ENCODE data around the gene ADAMTS4.

Gene ADAMTS4

DNA sequence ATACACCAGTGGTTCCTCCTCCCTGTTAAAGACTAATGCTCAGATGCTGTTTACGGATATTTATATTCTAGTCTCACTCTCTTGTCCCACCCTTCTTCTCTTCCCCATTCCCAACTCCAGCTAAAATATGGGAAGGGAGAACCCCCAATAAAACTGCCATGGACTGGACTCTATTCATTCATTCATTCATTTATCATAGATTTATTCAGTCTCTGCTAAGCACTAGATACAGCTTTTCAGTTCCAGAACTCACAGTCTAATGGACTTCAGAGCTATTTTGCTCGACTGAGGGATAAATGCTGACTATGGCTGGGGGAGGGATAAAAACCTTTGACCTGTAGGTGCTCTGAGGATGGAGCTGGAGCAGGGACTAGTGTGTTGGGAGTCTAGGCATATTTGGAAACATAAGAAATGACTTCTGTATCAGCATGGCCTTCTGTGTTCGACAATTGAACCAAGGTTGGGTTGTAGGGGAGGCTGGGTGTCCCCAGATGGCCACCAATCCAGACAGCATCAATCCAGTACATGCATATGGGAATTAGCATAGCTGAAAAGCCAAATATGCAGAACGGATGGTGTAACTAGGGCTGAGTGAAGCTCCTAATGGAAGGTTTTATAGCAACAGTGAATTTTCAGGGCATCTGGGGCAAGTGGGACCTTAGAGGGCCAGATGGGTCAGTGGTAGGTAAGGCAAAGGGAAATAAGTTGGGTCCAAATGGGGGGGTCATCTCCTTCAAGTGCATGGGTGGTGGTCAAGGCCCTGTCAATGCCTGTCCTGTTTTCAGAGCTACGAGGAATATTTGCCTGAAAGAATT is 20.4 kb upstream of the ADAMTS4 start:
- FAIRE-seq = no peak

DNA sequence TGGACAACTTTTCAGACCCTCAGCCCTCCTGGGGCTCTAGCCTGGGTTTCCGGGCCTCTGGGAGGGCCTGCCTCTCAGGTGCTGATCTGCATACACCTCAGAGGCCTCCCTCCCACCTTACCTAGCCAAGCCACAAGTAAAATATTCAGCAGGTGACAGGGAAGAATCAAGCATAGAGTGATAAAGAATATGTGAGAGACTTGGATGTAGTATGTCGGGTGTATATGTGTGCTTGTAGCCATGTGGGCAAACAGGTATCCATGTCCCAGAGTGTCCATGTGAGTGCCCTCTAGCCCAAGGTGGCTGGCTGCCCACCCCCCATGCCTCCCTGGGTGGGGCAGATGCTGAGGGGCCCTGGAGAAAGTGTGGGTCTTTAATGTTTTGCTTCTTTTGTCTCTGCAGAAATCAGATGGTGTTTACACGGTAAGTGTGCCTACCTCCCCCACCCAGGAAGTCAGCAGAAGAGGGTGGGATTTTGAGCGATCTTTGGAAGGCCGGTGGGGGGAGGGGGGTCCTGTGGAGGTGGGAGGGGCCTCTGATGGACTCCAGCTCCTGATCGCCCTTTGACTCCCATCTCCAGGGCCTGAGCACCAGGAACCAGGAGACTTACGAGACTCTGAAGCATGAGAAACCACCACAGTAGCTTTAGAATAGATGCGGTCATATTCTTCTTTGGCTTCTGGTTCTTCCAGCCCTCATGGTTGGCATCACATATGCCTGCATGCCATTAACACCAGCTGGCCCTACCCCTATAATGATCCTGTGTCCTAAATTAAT is 19.6 kb upstream of the ADAMTS4 start:
- FAIRE-seq = no peak

DNA sequence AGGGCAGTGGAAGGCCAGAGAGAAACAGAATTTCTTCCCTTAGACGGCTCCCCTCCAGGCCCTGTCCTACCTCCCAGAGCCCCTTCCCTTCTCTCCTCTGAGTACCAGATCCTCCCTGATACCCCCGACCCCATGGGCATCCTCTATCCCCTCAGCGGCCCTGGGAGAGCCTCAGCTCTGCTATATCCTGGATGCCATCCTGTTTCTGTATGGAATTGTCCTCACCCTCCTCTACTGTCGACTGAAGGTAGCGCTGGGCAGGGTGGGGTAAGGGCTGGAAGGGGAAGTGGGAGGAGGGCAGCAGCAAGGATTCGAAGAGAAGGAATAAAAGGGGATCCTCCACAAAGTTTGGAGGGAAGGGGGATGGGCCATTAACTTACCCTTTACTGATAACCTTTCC is 19.0 kb upstream of the ADAMTS4 start:
- no peak for FAIRE-seq

DNA sequence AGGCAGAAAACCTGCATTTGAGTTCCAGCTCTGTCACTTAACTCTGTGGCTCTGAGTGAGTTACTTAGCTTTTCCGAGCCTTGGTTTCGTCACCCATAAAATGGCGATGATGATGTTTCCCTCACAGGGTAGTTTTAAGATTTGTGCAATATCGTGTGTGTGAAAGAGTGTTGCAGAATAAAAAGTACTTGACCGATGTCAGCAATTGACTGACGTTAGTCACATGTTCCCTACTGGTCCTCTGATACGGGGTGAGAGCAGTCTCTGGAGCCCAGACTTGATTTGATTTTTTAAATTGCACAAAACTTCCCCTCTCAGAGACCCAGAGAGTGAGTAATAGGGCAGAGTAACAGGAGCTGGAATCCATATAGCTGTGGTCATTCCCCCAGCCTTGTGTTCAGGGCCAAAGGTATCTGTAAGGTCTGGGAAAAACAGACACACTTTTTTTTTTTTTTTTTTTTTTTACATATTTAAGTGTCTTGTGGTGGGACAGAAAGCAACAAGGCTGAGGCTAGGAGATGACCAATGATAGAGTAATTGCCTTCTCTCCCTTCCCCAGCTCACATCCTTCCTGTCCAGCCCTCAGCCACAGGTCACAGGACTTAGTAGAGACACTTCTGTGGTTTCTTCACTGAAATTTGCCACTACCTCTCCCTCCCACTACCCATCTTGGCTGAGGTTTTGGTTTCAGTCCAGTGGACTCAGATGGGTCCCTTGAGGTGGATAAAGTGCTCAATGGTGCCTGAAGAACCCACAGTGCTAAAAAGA is 18.3 kb upstream of the ADAMTS4 start:
- no peak for FAIRE-seq

DNA sequence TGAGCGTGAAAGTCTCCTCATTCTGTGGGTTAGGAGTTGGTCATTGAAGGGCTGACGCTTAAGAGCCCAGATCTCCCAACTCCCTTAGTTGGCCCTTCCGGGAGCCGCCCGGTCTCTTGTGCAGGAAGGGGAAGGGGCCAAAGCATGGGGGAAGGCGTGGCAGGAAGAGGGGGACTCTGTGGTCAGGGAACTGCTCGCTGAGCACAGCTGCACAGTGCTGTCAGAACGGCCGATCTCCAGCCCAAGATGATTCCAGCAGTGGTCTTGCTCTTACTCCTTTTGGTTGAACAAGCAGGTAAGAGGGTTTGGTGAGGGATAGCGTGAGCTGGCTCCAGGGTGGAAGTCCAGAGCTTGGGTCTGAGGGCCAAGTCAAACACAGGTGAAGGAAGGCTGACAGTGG is 16.2 kb upstream of the ADAMTS4 start, which contains the start of gene FCER1G:
FCER1G (plus strand) TSS at position 220 of the 400 bp plus-strand sequence; CDS start at position 247, 27 bp downstream.
- no peak for FAIRE-seq

DNA sequence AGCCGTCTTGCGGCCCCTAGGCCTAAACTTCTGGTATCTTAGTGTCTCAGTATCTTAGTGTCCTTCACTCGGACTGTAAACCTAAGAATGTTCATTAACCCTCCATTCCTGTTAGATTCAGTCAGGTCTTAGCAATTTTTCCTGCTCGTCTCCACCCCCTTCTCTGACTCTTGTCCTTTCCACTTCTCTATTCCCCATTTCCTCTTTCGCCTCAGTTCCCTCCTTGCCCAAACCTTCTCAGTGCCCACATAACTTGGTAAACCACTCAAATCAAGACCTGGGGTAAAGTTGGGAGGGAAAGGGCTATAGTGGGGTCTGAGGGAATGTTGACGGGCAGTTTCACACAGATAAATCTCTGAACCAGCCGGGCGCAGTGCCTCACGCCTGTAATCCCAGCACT is 15.5 kb upstream of the ADAMTS4 start:
- no peak for FAIRE-seq

DNA sequence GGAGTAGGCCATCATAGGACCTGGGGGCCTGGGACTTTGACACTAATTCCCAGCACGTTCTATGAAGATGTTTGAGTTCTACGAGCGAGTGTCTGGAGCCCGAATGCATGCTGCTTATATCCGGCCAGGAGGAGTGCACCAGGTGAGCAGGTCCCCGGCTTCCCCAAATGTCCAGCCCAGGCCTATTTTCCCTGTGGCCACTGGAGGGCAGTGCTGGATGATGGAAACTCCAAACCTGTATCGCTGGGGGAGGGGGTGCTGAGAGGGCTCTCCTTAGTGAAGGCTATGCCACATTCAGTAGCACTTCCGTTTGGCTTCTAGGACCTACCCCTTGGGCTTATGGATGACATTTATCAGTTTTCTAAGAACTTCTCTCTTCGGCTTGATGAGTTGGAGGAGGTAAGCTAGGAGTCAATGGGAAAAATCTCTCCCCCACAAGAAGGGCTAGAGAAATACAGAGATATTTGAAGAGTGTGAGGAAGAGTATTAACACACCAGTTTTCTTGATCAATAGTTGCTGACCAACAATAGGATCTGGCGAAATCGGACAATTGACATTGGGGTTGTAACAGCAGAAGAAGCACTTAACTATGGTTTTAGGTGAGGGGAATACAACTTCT is 11.0 kb upstream of the ADAMTS4 start:
- peak; percentile 47 for FAIRE-seq

DNA sequence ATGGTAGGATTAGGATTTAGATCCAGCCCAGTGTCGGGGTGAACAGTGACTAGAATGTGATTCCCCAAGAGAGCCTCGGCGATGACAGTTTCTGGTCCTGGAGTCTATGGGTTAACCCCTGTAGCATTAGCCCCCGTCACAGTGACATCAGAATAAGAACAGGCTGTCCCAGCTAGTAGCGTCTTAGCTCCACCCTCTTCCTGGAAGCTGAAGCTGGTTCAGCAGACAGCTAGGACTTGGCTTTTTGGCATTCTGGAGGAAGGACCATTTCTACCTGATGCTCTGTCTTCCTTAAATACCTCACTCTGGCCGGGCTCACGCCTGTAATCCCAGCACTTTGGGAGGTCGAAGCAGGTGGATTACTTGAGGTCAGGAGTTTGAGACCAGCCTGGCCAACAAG is 8.3 kb upstream of the ADAMTS4 start:
- FAIRE-seq = no peak

DNA sequence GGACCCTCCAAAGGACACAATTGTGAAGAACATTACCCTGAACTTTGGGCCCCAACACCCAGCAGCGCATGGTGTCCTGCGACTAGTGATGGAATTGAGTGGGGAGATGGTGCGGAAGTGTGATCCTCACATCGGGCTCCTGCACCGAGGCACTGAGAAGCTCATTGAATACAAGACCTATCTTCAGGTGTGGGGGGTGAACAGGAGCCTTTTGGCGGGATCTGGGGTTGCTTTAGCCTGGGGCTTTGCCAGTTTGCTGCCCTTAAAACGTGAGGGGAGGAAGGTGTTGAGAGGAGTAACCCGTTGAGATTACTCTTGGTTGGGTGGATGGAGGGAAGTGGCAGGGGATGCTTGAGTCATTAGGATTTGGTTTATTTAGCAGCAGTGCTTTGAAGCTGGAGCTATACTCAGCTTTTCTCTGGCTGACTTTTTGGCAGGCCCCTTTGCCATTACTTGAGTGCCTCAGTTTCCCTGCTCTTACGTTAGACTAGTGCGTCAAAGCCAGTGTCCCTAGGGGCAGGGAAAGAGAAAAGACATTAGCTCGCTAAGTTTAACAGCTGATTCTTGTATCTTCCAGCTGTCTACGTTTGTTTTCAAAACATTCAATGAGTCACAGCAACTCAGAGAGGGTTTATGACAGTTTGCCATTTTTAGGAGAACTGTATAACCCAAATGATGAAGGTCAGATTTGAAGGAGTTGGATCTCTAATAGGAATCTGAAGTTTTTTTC is 7.7 kb upstream of the ADAMTS4 start:
- no peak for FAIRE-seq

DNA sequence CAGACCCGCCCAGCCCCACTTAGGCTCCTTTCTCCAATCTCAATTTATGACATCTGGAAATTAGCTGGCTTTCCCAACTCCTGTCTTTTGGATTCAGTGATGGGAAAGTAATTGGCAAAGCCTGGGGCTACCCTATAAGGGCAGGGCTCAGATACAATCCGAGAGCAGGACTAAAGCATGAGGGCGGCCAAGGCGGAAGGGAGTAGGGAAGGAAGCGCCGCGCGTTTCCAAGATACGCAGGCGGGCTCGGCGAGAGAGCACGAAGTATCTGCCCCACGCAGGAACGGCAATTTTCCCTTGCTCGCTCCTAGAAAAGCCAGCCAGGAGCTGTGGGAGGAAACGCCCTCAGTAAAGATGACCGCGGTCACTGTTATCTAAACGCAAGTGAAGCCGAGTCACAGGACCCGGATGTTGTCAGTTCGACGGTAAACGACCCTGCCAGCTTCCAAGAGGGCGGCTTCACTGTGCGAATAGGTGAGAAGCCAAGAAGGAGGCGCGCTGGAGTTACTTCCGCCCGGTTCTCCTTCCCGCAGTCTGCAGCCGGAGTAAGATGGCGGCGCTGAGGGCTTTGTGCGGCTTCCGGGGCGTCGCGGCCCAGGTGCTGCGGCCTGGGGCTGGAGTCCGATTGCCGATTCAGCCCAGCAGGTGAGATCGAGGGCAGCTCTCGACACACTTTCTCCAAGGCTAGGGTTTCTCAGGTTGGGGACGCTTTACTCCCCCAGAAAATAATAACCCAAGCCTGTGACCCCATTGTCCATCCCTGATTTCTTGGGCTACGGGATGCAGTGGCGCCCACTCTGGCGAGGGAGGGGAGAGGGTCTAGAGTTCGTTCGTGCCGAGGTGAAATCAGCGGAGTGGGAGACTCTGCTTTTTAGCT is 3.2 kb upstream of the ADAMTS4 start, which contains the start of gene NDUFS2:
NDUFS2 (plus strand) TSS at position 532 of the 877 bp plus-strand sequence; CDS start at position 551, 19 bp downstream.
- peak; percentile 98 for FAIRE-seq

DNA sequence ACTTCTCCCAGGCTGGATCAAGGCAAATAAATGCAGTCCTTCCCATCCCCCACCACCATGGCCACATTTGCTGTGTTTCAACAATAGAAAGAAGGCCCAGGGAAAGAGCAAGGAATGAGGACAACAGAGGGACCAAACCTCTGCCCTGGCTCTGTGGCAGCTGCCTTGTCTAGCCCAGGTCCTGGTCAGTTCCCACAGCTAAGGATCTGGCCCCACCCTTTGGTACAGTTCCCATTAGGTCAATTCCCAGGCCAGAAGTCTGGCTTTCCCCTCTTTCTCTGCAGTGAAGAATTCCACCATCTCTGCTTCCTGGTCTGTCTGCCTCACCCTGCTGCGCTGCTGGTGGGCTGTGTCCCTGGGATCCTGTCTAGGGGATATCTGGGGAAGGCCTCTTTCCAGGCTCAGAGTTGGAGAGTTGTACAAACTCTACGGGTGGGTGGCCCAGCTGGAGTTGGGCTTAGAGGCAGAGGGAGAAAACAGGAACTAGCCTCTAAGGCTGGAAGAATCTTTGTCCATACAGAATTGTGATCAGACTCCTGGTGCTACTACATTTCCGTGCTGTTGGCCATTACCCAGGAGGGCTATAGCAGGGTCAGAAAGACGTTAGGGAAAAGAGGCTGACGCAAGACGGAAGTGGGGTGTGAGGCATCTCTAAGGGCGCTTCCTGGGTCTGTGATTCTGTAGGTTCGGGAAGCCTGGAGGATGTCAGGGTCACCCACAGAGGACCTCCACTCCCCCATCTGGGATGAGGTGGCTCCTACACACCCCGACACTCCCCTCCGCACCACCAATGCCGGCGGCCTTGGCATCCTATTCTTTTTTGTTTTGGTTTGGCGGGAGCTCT is 2.4 kb upstream of the ADAMTS4 start:
- FAIRE-seq = no peak

DNA sequence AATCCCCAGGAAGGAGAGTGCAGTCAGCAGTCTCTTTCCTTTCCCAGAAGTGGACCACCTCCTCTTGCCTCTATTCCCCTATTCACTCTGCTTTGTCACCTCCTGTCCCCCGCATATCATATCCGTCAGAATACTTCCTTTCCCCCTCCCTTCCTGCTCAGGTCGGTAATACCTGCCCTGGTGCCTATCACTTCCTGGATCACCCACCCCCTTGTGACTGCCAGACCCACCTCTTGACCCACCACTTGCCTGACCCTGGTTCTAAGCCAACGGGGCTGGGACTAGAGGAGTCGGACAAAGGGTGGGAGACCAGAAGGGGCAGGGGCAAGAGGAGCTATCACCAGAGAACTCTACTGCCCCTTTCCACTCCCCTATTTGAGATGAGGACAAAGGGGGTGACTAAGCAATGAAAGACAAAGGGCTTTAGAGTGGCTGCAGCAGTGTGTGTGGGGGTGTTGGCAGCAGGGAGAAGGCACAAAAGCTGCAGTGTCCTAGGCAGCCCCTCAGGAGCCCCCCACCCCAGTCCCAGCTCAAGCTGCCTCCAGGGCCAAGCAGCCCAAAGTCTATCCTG is 1.7 kb upstream of the ADAMTS4 start:
- no peak for FAIRE-seq

DNA sequence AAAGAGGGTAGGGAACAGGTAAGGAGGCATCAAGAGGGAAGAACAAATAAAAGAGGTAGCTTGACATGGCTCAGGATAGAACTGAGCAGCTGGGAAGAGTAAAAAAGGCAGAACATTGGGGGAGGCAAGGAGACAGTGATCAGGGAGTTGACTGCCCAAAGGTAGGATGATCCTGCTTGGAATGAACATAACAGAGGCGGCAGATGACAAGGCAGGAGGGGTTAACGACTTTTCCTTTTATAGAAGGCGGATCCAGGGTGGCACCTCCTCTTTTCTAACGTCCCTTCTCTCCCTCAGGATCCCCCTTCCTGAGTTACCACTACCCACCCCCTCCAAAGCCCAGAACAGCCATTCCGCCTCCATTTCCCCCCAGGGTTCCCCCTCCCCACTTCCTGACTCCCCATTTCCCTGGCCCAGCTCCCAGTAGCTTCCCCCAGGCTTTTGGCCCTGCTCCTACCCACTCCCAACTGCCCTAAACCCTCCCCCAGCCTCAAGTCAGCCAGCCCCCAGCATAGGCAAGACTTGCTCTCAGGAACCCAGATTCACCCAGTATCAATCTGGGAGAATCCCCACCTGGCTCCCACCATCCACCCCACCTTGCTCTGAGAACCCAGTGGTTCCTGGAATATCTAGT is 769 bp upstream of the ADAMTS4 start:
- FAIRE-seq = no peak

DNA sequence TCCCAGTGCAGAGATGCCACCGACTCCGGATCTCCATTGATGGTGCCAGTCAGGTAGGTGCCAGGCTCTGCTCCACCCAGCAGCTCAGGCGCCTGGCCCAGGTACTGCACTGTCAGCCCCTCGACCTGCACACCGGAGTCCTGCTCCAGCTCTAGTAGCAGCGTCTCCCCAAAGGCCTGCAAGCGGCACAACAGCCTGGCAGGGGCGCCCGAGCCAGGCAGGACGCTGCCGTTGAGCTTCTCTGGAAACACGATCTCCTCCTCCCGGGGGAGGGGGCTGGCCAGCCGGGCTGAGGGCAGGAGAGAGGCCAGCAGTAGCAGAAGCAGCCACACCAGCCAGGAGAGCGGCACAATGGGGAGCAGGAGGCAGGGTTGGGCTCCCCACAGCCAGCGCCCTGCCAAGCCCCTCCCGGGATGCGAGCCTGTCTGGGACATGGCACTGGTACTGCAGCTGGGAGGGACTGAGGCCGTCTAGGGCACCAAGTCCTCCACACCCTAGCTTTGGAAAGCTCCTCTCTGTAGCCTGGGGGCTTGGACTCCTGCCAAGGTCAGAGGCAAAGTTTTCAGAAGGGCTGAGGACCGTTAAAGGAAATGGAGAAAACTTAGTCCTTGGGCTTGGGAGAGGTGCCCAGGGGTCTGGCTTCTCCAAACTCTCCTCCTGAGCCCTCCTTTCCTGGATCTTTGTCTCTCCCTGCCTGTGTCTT is 509 bp downstream of the ADAMTS4 start:
- FAIRE-seq = no peak

DNA sequence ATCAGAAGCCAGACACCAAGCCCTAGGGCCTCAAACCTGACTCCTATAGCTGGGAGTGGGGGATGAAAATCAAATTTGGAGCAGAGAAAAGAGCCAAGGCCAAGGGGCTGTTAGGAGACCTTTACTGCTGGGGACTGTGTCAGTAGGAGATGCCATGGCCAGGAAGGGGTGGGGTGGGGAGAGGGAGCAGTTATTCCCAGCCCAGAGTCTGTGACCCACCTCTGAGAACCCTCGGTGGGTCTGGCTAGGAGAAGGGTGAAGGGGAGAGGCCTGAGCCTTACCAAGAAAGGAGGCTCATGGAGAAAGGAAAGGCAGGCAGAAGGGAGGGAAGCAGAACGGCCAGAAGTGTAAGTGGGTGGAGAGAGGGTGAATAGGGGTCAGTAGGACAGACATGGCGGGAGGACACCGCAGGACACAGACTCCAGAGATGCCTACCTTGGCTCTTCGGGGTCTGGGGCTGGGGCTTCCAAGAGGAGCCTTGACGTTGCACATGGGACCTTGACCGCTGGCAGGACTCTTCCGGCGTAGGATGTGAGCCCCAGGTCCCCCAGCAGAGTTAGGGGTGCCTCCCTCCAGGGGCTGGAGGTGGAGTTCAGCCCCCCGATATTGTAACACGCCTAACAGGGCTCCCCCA is 1.2 kb downstream of the ADAMTS4 start:
- no peak for FAIRE-seq

DNA sequence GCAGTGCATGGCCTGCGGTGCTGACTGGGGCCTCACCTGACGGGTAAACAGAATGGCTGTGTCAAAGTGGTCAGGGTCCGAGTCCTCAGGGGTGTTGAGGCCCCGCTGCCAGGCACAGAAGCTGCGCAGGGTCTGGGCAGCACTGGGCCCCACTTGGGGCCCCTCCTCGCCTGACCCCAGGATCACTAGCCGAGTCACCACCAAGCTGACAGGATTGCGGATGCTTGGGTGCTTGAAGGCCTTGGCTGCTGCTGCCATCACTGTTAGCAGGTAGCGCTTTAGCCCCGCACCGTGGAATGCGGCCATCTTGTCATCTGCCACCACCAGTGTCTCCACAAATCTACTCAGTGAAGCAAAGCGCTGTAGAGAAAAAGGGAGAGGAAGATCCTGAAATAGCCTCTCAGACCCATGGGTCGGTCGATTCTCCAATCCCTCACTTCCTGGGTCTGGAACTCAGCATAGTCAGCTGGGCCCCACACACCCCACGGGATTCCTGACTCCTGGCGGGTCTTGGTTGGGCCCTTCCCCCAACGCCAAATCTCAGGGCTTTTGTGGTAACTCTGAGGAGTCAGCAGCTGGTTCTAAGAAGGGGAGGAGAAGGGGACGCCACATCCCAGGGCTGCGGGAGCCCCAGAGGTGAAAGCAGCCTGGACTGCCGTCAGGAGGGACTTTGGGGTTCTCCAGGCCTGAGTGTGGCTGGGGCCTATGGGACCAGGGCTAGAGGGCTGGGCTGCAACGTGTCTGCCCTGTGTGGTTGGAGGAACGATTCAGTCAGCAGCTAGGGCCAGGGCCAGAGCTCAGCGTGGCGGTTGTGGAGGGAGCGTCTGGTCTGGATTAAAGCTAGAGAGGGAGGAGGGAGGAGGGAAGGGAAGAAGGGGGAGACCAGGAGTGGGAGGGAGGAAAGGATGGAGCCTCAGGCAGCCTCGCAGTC is 2.1 kb downstream of the ADAMTS4 start:
- no peak for FAIRE-seq

DNA sequence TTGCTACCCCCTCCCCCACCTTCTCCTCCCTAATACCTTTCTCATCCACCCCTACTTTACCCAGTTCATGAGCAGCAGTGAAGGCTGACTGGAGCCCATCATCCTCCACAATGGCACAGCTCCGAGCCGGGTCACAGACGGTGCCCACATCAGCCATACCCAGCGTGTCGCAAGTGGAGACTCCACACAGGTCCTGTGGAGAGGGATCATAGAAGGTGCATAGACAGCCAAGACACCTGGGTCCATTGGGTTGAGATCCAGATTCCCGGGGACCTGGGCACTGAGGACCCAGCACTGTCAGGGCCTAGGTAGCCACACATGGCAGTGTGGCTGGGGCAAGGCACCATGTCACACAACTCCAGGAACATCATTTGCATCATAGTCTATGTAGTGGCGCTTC is 2.7 kb downstream of the ADAMTS4 start:
- FAIRE-seq = no peak
